GM19035 (cell line): ENCODE results near the gene CHERP.
A peak's percentile ranks its signal among the peaks of the same experiment; 100 is the strongest.
"Not testable (repeated sequence)": the region's sequence is repeated elsewhere in the genome, so short reads cannot be mapped to it uniquely, and the experiment has no call there.

Source experiments
- ATAC-seq: cut with Tn5 transposase; IDR thresholded peaks from one replicate; pipeline ENCODE4 v1.9.1; 2021; ENCODE audit not compliant: unreplicated experiment

Gene CHERP

DNA sequence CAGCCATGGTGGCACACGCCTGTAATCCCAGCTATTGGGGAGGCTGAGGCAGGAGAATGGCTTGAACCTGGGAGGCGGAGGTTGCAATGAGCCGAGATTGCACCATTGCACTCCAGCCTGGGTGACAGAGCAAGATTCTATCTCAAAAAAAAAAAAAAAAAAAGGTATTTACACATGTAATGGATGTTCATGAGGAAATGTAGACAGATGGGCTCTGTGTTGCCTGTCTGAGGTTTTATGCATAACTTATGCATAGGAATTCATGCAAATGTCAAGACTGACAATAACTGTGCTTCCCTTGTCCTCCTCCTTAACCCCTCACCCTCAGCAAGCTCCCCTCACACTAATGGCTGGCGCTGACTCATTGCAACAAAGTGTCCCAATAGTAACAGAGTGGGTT, 55.8 kb downstream of the CHERP start:
- ATAC-seq: not testable (repeated sequence)

DNA sequence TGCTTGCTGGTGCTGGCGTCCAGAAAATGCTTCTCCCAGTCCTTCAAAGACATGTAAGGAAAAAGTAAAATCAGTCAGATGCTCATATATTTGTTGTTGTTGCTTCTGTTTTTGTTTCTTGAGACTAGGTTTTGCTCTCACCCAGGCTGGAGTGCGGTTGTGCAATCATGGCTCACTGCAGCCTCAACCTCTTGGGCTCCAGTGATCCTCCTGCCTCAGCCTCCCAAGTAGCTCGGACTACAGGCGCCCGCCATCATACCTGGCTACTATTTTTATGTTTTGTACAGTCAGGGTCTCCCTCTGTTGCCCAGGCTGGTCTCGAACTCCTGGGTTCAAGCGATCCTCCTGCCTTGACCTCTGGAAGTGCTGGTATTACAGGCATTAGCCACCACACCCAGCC, 59.5 kb downstream of the CHERP start:
- ATAC-seq: no peak

DNA sequence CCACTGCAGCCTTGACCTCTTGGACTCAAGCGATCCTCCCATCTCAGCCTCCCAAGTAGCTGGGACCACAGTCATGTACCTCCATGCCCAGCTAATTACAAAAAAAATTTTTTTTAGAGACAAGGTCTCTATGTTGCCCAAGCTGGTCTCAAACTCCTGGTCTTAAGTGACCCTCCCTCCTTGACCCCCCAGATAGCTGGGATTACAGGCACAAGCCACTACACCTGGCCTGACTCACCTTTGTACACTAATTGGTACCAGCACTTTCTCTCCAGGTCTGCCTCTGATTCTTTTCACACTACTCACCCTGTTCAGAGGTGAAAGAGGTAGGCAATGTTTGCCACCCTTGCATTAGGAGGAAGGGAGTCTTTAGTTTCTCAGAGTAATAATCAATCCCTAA, 64.9 kb downstream of the CHERP start:
- ATAC-seq: no peak

DNA sequence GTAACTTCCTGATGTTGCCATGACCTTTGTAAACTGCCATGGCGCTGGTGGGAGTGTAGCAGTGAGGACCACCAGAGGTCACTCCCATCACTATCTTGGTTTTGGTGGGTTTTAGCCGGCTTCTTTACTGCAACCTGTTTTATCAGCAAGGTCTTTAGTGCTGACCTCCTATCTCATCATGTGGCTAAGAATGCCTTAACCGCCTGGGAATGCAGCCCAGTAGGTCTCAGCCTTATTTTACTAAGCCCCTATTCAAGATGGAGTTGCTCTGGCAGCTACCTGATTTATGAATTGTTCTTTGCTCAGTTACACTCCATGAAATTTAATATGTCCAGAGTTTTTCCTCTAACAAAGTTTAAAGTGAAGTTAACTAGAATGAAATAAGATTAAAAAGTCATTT, 65.8 kb downstream of the CHERP start:
- ATAC-seq: no peak

DNA sequence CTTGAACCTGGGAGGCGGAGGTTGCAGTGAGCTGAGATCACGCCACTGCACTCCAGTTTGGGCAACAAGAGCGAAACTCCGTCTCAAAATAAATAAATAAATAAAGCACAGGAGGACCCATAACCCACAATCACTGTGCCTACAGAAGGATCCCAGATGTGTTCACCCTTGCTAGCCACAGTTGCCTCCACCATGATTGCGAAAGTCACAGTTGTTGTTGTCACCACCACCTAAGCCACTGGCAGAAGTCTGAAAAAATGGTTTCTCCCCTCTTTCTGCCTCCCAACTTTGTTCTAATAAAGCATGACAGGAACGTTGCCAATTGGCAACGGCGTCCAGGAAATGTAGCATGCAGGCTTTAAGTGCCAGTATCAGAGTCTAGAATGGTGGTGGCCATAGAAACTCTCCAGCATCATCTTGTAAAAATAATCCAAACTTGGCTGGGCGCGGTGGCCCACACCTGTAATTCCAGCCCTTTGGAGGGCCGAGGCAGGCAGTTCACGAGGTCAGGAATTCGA, 68.3 kb downstream of the CHERP start:
- no peak for ATAC-seq

DNA sequence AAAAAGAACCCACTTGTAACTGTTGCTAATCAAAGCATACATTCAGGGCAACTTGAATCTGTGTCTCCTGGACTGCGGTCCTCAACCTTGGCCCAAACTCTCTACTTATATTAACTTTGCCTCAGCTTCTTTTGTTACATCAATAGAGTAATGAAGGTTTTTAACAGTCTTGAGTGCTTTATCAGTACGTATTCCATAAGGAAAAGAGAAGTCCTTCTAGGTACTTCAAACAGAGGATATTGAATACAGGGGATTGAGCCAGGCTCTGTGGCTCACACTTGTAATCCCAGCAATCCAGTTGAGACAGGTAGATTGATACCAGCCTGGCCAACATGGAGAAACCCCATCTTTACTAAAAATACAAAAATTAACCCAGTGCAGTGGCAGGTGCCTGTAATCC, 69.2 kb downstream of the CHERP start:
- ATAC-seq: no peak

DNA sequence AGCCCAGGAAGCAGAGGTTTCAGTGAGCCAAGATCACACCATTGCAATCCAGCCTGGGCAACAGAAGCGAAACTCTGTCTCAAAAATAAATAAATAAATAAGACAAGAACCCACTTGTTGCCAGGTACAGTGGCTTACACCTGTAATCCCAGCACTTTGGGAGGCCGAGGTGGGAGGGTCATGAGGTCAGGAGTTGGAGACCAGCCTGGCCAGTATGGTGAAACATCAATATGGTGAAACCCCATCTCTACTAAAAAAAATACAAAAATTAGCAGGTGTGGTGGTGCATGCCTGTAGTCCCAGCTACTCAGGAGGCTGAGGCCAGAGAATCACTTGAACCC, 69.7 kb downstream of the CHERP start:
- ATAC-seq: not testable (repeated sequence)

DNA sequence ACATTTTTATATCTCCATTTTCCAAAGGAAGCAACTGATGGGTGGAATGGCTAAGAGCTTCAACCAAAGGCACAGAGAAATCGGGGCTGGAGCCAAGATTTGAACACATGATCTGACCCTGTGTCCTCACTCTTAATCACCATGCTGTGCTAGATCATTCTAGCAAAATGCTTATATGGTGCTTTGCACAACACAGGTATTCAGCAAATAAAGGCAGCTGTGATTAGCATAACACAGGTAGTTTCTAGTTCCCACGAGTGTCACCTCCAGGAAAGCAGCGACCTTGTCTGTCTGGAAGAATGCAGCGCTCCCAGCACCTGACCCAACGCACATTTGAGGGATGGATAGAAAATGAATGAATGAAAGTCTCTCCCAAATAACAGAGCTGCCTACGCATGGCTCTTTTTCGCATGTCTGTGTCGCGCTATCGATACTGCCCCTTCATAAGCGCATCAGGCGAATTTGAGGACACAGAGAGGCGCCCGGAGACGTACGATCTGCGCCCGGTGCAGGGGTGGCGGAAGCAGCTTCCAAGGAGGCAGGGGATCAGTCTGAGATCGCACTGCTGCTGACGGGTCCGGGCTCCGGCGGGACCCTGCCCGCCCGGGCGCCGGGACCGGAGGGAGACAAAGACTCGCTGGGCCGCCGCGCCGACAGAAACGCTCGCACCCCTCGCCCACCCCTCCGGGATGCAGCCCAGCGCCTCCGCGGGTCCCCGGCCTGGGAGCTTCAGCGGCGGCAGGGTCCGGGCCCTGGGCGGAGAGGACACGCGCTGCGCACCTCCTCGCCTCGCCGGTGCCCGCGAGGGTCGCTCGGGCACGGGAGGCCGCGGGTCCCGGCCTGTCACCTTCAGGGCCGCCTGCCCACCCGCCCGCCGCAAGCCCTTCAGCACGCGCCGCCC, 71.1 kb downstream of the CHERP start:
- ATAC-seq: peak; percentile 34

DNA sequence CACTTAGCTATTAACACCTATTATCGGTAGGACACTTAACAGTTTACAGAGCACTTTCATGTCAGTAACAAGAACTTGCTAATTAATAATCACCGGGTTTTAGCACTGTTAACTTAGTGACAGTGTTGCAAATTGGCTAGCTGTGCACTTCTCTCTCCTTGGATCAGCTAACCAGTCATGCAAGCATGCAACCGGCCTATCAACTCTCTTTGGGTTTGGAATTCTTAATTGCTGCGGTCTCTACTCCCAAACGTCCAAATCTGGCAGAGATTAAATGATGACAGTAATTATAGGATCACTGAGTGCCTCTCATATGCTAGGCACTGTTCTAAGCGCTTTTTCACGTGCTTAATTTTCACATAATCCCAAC, 71.7 kb downstream of the CHERP start:
- ATAC-seq: no peak
